T-cell (primary cell): ENCODE results near the gene PTPRT. TPM values are rescaled to one million over a fixed set of nuclear protein-coding genes. Genes with fewer than 3 reads are reported as not detected.

Source experiments
- ATAC-seq, 4 experiments: fragments of 200-7000 bp in 3 of 4; fragments of 150-1000 bp in 1 of 4; cut with Tn5 transposase; replicated peaks in 1 of 4; 1 replicate in 3 of 4; 2 replicates in 1 of 4; pipeline ENCODE4 v1.10.0; 2021; ENCODE audit warnings: moderate library complexity in 3 of 4, mild to moderate bottlenecking in 2 of 4, moderate number of reproducible peaks in 1 of 4
- CTCF ChIA-PET, 2 donors: fragments of 300-600 bp; sonication (Branson Sonifier 250); formaldehyde crosslinking; loops; one replicate each; lab custom pipeline; 2022; ENCODE audit warnings: antibody characterized with exemption in 2 of 2; lab: Charles Lee
- POLR2A ChIA-PET, 2 donors: fragments of 300-600 bp; sonication (Branson Sonifier 250); formaldehyde crosslinking; loops; one replicate each; lab custom pipeline; 2022; ENCODE audit warnings: antibody characterized with exemption in 2 of 2; lab: Charles Lee
- DNase-seq, 35 experiments: peaks; one replicate each; pipeline versions ENCODE4 v3.0.0 to v3.0.0-alpha.2; 2013 to 2023
- H3K27ac ChIP-seq: one replicate; pipeline ENCODE4 v1.5.1; 2013; ENCODE audit warnings: low read length
- H3K27me3 ChIP-seq, 2 experiments: replicated peaks in 1 of 2; 1 replicate in 1 of 2; 2 replicates in 1 of 2; pipeline versions ENCODE4 v1.6.1 to v1.7.0; 2013; ENCODE audit warnings: low read length in 1 of 2, mixed read lengths in 1 of 2; ENCODE audit not compliant: control insufficient read depth in 2 of 2, insufficient read depth in 2 of 2; ENCODE audit errors: extremely low read depth in 1 of 2
- H3K36me3 ChIP-seq, 2 donors: 1 replicate in 1 of 2; 2 replicates in 1 of 2; pipeline versions ENCODE4 v1.6.1 to v1.7.0; 2013; ENCODE audit warnings: low read length in 1 of 2; ENCODE audit not compliant: control insufficient read depth in 2 of 2, insufficient read depth in 1 of 2; ENCODE audit errors: extremely low read depth in 1 of 2
- H3K4me1 ChIP-seq, 2 experiments: 1 replicate in 1 of 2; 2 replicates in 1 of 2; pipeline versions ENCODE4 v1.6.1 to v1.7.0; 2013; ENCODE audit warnings: low read length in 2 of 2, mixed read lengths in 1 of 2; ENCODE audit not compliant: insufficient read depth in 2 of 2, control insufficient read depth in 1 of 2; ENCODE audit errors: extremely low read depth in 1 of 2
- H3K4me3 ChIP-seq, 2 donors: 1 replicate in 1 of 2; 2 replicates in 1 of 2; pipeline versions ENCODE4 v1.5.1 to v1.7.0; 2013; ENCODE audit warnings: mild to moderate bottlenecking in 2 of 2, low read length in 1 of 2, moderate library complexity in 1 of 2; ENCODE audit not compliant: control insufficient read depth in 1 of 2; ENCODE audit errors: extremely low read depth in 1 of 2
- H3K9me3 ChIP-seq: 2 replicates; pipeline ENCODE4 v1.7.0; 2013
- H3K27ac Mint-ChIP-seq, 2 donors: one replicate each; pipeline ENCODE4 v1.8.0; 2020 to 2021; ENCODE audit warnings: mild to moderate bottlenecking in 2 of 2, mixed read lengths in 2 of 2
- H3K27me3 Mint-ChIP-seq, 2 donors: one replicate each; pipeline ENCODE4 v1.8.0; 2021 to 2022; ENCODE audit warnings: mixed read lengths in 2 of 2
- H3K36me3 Mint-ChIP-seq: one replicate; pipeline ENCODE4 v1.8.0; 2021; ENCODE audit warnings: mixed read lengths
- H3K4me1 Mint-ChIP-seq, 3 donors: one replicate each; pipeline ENCODE4 v1.8.0; 2020 to 2022; ENCODE audit warnings: mixed read lengths in 3 of 3, mild to moderate bottlenecking in 1 of 3
- H3K4me3 Mint-ChIP-seq, 3 donors: one replicate each; pipeline ENCODE4 v1.8.0; 2020 to 2022; ENCODE audit warnings: mild to moderate bottlenecking in 3 of 3, mixed read lengths in 3 of 3, moderate library complexity in 3 of 3
- H3K9me3 Mint-ChIP-seq, 3 donors: one replicate each; pipeline ENCODE4 v1.8.0; 2020 to 2022; ENCODE audit warnings: mixed read lengths in 3 of 3
- WGBS: methylation state at CpG from one replicate; pipeline ENCODE4 v1.1.5; 2013; ENCODE audit warnings: missing lambda C conversion rate; ENCODE audit not compliant: insufficient coverage; 5-methylcytosine and 5-hydroxymethylcytosine counted together
- total RNA-seq, 35 experiments: library from RNA in 6 of 35; stranded (reverse) in 6 of 35; fragments of 120-200 nt in 1 of 35; gene quantifications; one replicate each; pipeline versions ENCODE4 v1.2.1 to v1.2.4 and lab custom pipeline; 2013 to 2026

The PTPRT gene
- total RNA-seq, 5 donors from 2014 or later (not counting 1 experiment from before 2014, with no cell fraction given) = not detected

- H3K4me3 ChIP-seq = no peak overlapping the region
- H3K36me3 Mint-ChIP-seq = no peaks in the 10 kb centered on the region
- H3K4me1 ChIP-seq = no peaks in the 10 kb centered on the region
- no peak overlapping the region for H3K27ac ChIP-seq
- peaks cover 0 to 4% of the 10 kb centered on the region in 2 donors for H3K27me3 Mint-ChIP-seq
- ATAC-seq = no peak
- CTCF ChIA-PET = no interaction called here
- H3K27me3 ChIP-seq = no peaks in the 10 kb centered on the region
- H3K4me1 Mint-ChIP-seq = no peaks in the 10 kb centered on the region
- H3K4me3 Mint-ChIP-seq = no peak overlapping the region
- H3K36me3 ChIP-seq = no peaks in the 10 kb centered on the region
- POLR2A ChIA-PET = no interaction called here
- peaks cover 0 to 7% (median 0%) of the 10 kb centered on the region in 3 donors for H3K9me3 Mint-ChIP-seq
- no peak for DNase-seq
- WGBS = 47% methylated on average over 2 of the region's 4 CpGs
- H3K9me3 ChIP-seq = no peaks in the 10 kb centered on the region
- H3K27ac Mint-ChIP-seq = no peak overlapping the region
Observed at GRCh38 chr20:42443200-42443599, 746.5 kb downstream of the PTPRT start.

DNA sequence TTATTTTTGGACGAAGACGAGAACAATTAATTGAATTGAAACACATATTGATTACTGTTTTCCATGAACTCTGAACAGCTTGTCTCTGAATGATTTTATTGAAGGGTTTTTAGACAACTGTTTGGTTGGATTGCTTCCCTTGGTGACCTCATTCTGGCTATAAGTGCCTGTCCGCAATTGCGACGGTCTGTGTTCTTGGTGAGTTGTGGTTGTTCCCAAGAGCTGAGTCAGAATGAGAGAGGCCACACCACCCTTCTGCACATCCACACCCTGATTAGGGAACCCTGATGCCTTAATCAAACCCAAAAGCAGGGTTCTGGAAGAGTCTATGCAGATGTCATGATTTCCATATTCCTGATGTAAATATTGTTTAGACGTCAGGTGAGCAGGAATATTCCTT, 747.0 kb downstream of the PTPRT start:
- no peak overlapping the region for H3K27ac Mint-ChIP-seq
- ATAC-seq (no peak), DNase-seq (no peak)
- H3K9me3 Mint-ChIP-seq = peaks cover 0 to 7% (median 0%) of the 10 kb centered on the region in 3 donors
- ChIA-PET POLR2A (interaction anchor here in 1 of 2 donors (0.6 kb wide), 1 partner anchor 108 kb away, joined by 3 read pairs; no protein-coding TSS in a partner anchor), CTCF (no interaction called here)
- Histone ChIP-seq H3K27ac (no peak overlapping the region), H3K27me3 (no peaks in the 10 kb centered on the region), H3K36me3 (no peaks in the 10 kb centered on the region), H3K4me1 (no peaks in the 10 kb centered on the region), H3K4me3 (no peak overlapping the region), H3K9me3 (no peaks in the 10 kb centered on the region)
- H3K4me1 Mint-ChIP-seq = no peaks in the 10 kb centered on the region
- peaks cover 0 to 4% of the 10 kb centered on the region in 2 donors for H3K27me3 Mint-ChIP-seq
- H3K36me3 Mint-ChIP-seq = no peaks in the 10 kb centered on the region
- WGBS = 90% methylated on average over 2 of the region's 6 CpGs
- H3K4me3 Mint-ChIP-seq = no peak overlapping the region

GRCh38 chr20:42441864-42442331, 747.8 kb downstream of the PTPRT start:
- Histone ChIP-seq H3K36me3 (no peaks in the 10 kb centered on the region), H3K27me3 (no peaks in the 10 kb centered on the region), H3K9me3 (no peaks in the 10 kb centered on the region), H3K27ac (no peak overlapping the region), H3K4me1 (no peaks in the 10 kb centered on the region), H3K4me3 (no peak overlapping the region)
- CTCF ChIA-PET = no interaction called here
- Mint-ChIP-seq H3K9me3 (peaks cover 0 to 7% (median 0%) of the 10 kb centered on the region in 3 donors), H3K27ac (no peak overlapping the region), H3K36me3 (no peaks in the 10 kb centered on the region), H3K27me3 (peaks cover 0 to 4% of the 10 kb centered on the region in 2 donors), H3K4me3 (no peak overlapping the region), H3K4me1 (no peaks in the 10 kb centered on the region)
- no peak for ATAC-seq
- 70% methylated on average over 6 of the region's 6 CpGs for WGBS
- POLR2A ChIA-PET = interaction anchor here in 1 of 2 donors (0.6 kb wide), 1 partner anchor 108 kb away, joined by 3 read pairs; no protein-coding TSS in a partner anchor
- no peak for DNase-seq

DNA sequence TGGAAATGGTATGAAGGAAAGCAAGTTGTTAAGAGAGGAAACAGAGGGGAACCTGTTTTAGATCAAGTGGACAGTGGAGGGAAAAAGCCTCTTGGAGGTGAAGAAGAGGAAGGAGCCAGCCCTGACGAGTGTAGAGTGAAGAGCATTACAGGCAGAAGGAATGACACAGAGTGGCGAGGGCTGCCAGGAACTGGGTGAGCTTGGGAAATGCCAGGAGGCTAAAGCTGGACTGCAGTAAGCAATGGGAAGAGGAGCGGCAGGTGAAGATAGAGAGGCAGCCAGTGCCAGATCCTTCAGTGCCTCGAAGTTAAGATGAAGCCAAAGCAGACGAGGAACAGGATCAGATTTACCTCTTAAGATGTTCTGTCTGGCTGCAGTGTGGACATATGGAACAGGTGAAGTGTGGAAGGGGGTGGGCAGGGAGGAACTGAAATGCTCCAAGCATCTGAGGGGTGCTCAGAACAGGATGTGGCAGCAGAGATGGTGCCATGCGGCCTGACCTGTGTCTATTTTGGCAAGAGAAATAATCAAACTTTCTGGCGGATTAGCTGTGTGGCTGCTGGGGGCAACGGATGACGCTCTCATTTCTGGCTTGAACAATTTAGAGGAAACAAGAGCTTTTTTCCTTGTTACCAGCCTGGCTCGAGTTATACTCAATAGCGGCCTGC, 748.4 kb downstream of the PTPRT start:
- no peak for ATAC-seq
- Histone ChIP-seq H3K27me3 (no peaks in the 10 kb centered on the region), H3K9me3 (no peaks in the 10 kb centered on the region), H3K27ac (no peak overlapping the region), H3K4me3 (no peak overlapping the region), H3K4me1 (no peaks in the 10 kb centered on the region), H3K36me3 (no peaks in the 10 kb centered on the region)
- DNase-seq = no peak
- Mint-ChIP-seq H3K9me3 (peaks cover 0 to 7% (median 0%) of the 10 kb centered on the region in 3 donors), H3K36me3 (no peaks in the 10 kb centered on the region), H3K27me3 (peaks cover 0 to 4% of the 10 kb centered on the region in 2 donors), H3K27ac (no peak overlapping the region), H3K4me3 (no peak overlapping the region), H3K4me1 (no peaks in the 10 kb centered on the region)
- ChIA-PET POLR2A (no interaction called here), CTCF (no interaction called here)
- WGBS = 76% methylated on average over 11 of the region's 11 CpGs

- CTCF ChIA-PET = no interaction called here
- Histone ChIP-seq H3K27me3 (no peaks in the 10 kb centered on the region), H3K4me3 (no peak overlapping the region), H3K36me3 (no peaks in the 10 kb centered on the region), H3K27ac (no peak overlapping the region), H3K4me1 (no peaks in the 10 kb centered on the region), H3K9me3 (no peaks in the 10 kb centered on the region)
- DNase-seq = no peak
- Mint-ChIP-seq H3K36me3 (no peaks in the 10 kb centered on the region), H3K27me3 (no peaks in the 10 kb centered on the region), H3K27ac (no peak overlapping the region), H3K9me3 (no peaks in the 10 kb centered on the region), H3K4me1 (no peaks in the 10 kb centered on the region), H3K4me3 (no peak overlapping the region)
- POLR2A ChIA-PET = no interaction called here
- 33% methylated on average over 1 of the region's 1 CpG for WGBS
- no peak for ATAC-seq
Observed at GRCh38 chr20:42435230-42435629, 754.5 kb downstream of the PTPRT start.

GRCh38 chr20:42432496-42433334, 757.0 kb downstream of the PTPRT start:
- WGBS = 42% methylated on average over 2 of the region's 6 CpGs
- CTCF ChIA-PET = no interaction called here
- Histone ChIP-seq H3K4me1 (no peaks in the 10 kb centered on the region), H3K4me3 (no peak overlapping the region), H3K27ac (no peak overlapping the region), H3K9me3 (no peaks in the 10 kb centered on the region), H3K27me3 (peaks cover 0 to 4% of the 10 kb centered on the region in 2 experiments), H3K36me3 (no peaks in the 10 kb centered on the region)
- no peak overlapping the region for H3K4me3 Mint-ChIP-seq
- H3K4me1 Mint-ChIP-seq = no peaks in the 10 kb centered on the region
- ATAC-seq (no peak), DNase-seq (no peak)
- POLR2A ChIA-PET = no interaction called here
- H3K9me3 Mint-ChIP-seq = peaks cover 0 to 12% (median 2%) of the 10 kb centered on the region in 3 donors
- no peaks in the 10 kb centered on the region for H3K36me3 Mint-ChIP-seq
- H3K27me3 Mint-ChIP-seq = peaks cover 0 to 5% of the 10 kb centered on the region in 2 donors
- H3K27ac Mint-ChIP-seq = no peak overlapping the region
